Mammary epithelial cell (primary cell): ENCODE results near the gene CYP4F3.

Experiments
- CTCF ChIP-seq, 2 donors: IDR thresholded peaks in 1 of 2; conservative IDR thresholded peaks in 1 of 2; 2 replicates each; pipeline ENCODE4 v1.5.1; 2011 to 2012; ENCODE audit warnings: inconsistent platforms in 2 of 2, low read length in 2 of 2, mild to moderate bottlenecking in 2 of 2, control low read depth in 1 of 2, low read depth in 1 of 2; ENCODE audit not compliant: insufficient read depth in 1 of 2; ENCODE audit errors: extremely low read depth in 1 of 2
- EZH2 ChIP-seq: IDR thresholded peaks from 2 replicates; pipeline ENCODE4 v1.6.1; 2012; ENCODE audit warnings: low read length, inconsistent platforms, borderline replicate concordance

GRCh38 chr19:15623711-15624318 lies 16.9 kb upstream of the CYP4F3 start:
- TF ChIP-seq CTCF (conservative IDR thresholded peaks at IDR 0.05 in 1 of 2, IDR thresholded peaks at IDR 0.05 in 1 of 2; ENCODE audit: extremely low read depth in 1 of 2, insufficient read depth in 1 of 2, low read depth in 1 of 2, low read length in 2 of 2), result no peak
- TF ChIP-seq EZH2, result no peak
